BLaER1 treated with 17β-estradiol and CSF1 and Interleukin-3, amounts not matched to agents 10 nM and 100 nM (cell line): ENCODE data around the gene CEP131.

Experiments
- H3K27ac ChIP-seq, 11 experiments: shearing (Covaris generic); formaldehyde crosslinking; 2 replicates each; pipeline ENCODE4 v1.8.1; 2022
- H3K27me3 ChIP-seq, 11 experiments: shearing (Covaris generic); formaldehyde crosslinking; 2 replicates each; pipeline ENCODE4 v1.8.1; 2022
- H3K36me3 ChIP-seq, 11 experiments: shearing (Covaris generic); formaldehyde crosslinking; 2 replicates each; pipeline ENCODE4 v1.8.1; 2022
- H3K4me1 ChIP-seq, 10 experiments: shearing (Covaris generic); formaldehyde crosslinking; 2 replicates each; pipeline ENCODE4 v1.8.1; 2022
- H3K4me2 ChIP-seq, 11 experiments: shearing (Covaris generic); formaldehyde crosslinking; 2 replicates each; pipeline ENCODE4 v1.8.1; 2022
- H3K4me3 ChIP-seq, 10 experiments: shearing (Covaris generic); formaldehyde crosslinking; 2 replicates each; pipeline ENCODE4 v1.8.1; 2022
- H3K9ac ChIP-seq, 11 experiments: shearing (Covaris generic); formaldehyde crosslinking; 2 replicates each; pipeline ENCODE4 v1.8.1; 2022
- H3K9me3 ChIP-seq, 11 experiments: shearing (Covaris generic); formaldehyde crosslinking; replicated peaks in 1 of 11; 2 replicates each; pipeline ENCODE4 v1.8.1; 2022
- H4K20me1 ChIP-seq, 11 experiments: shearing (Covaris generic); formaldehyde crosslinking; 2 replicates each; pipeline ENCODE4 v1.8.1; 2022
- Cebpa-rat ChIP-seq, 11 experiments: shearing (Covaris generic); IDR thresholded peaks; 2 replicates each; pipeline ENCODE4 v1.8.1; 2022

The CEP131 gene

DNA sequence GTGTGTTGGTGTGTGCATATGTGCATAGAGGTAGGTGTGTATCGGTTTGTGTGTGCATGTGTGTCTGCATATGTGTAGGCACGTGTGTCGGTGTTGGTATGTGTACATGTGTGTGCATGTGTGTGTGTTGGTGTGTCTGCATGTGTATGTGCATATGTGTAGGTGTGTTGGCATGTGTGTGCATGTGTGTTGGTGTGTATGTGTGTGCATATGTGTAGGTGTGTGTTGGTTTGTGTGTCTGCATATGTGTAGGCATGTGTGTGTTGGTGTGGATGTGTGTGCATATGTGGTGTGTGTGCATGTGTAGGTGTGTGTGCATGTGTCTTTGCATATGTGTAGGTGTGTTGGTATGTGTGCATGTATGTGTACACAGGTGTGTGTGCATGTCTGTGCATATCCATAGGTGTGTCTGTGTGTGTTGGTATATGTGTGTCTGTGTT lies 52.9 kb downstream of the CEP131 start:
- Histone ChIP-seq H3K9me3 (peaks cover 0 to 1% (median 0%) of the 10 kb centered on the region in 11 experiments; a peak in 2 of 22 replicates), H3K4me3 (no peak overlapping the region), H4K20me1 (peaks cover 0 to 36% (median 9%) of the 10 kb centered on the region in 11 experiments; a peak in 13 of 22 replicates), H3K4me1 (peaks cover 17 to 49% (median 36%) of the 10 kb centered on the region in 10 experiments), H3K9ac (no peak overlapping the region), H3K4me2 (no peak overlapping the region), H3K36me3 (no peaks in the 10 kb centered on the region), H3K27me3 (peaks cover 22 to 36% (median 30%) of the 10 kb centered on the region in 11 experiments), H3K27ac (no peak overlapping the region)
- no peak for TF ChIP-seq Cebpa-rat (IDR thresholded peaks at IDR 0.05)

DNA sequence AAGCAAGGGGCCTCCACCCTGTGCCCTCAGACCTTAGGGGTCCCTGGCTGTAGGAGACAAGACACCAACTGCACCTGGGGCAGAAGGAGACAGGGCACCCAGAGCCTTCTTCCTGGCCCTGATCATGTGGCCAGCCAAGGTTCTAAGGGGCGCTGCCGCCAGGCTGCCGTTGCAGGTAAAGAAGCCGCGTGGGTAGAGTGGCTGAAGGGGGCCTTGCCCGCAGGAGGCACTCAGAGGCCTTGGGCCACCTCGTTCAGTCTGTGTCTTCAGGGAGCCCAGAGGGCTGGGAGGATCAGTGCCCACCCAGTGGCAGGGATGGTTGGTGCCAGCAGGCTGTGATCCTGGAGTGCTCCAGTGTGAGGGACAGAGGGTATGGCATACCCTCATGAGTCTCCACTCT lies 55.1 kb downstream of the CEP131 start:
- Histone ChIP-seq H3K9me3 (no peaks in the 10 kb centered on the region), H3K27me3 (peaks cover 29 to 57% (median 49%) of the 10 kb centered on the region in 11 experiments), H3K36me3 (no peaks in the 10 kb centered on the region), H3K4me1 (peaks cover 22 to 62% (median 51%) of the 10 kb centered on the region in 10 experiments), H3K27ac (no peak overlapping the region), H3K4me3 (no peak overlapping the region), H3K4me2 (peak overlapping the region in 9 of 11 experiments; percentile 35 to 88 (median 67); a peak in 18 of 22 replicates), H4K20me1 (peaks cover 0 to 55% (median 16%) of the 10 kb centered on the region in 11 experiments; a peak in 16 of 22 replicates), H3K9ac (peak overlapping the region in 4 of 11 experiments; percentile 8 to 31 (median 24); a peak in 3 of 22 replicates)
- TF ChIP-seq Cebpa-rat (IDR thresholded peaks at IDR 0.05) = no peak

DNA sequence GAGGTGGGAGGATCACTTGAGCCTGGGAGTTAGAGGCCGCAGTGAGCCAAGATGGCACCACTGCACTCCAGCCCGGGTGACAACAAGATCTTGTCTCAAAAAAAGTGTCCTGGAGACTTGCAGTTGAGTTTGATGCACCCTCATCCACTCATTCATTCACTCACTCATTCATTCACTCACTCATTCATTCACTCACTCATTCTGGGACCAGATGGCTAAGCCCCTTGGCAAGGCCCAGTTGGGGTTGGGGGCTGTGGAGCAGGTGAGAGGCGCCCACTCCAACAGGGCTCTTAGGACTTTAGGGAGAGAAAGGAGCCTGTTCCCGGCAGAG lies 55.6 kb downstream of the CEP131 start:
- H3K4me2 ChIP-seq = peak overlapping the region in 8 of 11 experiments; percentile 50 to 88 (median 68); a peak in 12 of 22 replicates
- no peak for TF ChIP-seq Cebpa-rat (IDR thresholded peaks at IDR 0.05)
- H3K27me3 ChIP-seq = peaks cover 29 to 60% (median 50%) of the 10 kb centered on the region in 11 experiments
- no peak overlapping the region for H3K27ac ChIP-seq
- no peak overlapping the region for H3K4me3 ChIP-seq
- H3K9ac ChIP-seq = no peak overlapping the region
- H3K9me3 ChIP-seq = no peaks in the 10 kb centered on the region
- peaks cover 0 to 55% (median 16%) of the 10 kb centered on the region in 11 experiments; a peak in 16 of 22 replicates for H4K20me1 ChIP-seq
- H3K4me1 ChIP-seq = peaks cover 20 to 65% (median 53%) of the 10 kb centered on the region in 10 experiments
- no peaks in the 10 kb centered on the region for H3K36me3 ChIP-seq

DNA sequence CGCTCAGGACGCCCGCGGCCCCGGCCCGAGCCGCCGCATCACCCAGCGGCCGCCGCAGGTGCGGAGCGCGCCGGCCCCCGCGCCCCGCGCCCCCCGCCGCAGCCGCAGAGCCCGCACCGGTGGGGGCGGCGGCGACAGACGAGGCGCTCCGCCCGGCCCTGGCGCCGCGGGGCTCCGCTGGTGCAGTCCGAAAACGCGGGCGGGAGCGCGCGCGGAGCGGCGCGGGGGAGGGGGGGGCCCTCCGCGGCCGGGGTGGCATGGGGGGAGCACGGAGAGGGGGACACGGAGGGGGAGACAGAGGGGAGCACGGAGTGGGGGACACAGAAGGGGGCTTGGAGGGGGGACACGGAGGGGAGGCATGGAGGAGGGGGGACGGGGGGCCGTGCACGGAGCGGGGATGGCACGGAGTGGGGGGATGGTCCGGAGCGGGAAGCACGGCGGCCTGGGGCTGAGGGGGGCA lies 56.7 kb downstream of the CEP131 start, which contains the start of gene AATK:
TSS of gene AATK (minus strand) at position 189 of the 460 bp plus-strand sequence. CDS start 229 bp downstream, outside the sequence.
- no peak within 1 kb of the TSS; a peak in 1 of 22 replicates for H3K27ac ChIP-seq
- no peaks in the 10 kb centered on the region for H3K36me3 ChIP-seq
- H3K4me2 ChIP-seq = peak within 1 kb of the TSS; percentile 81 to 95 (median 92)
- peak within 1 kb of the TSS in 8 of 11 experiments; percentile 28 to 75 (median 59); a peak in 14 of 22 replicates for H3K9ac ChIP-seq
- peaks cover 0 to 54% (median 16%) of the 10 kb centered on the region in 11 experiments; a peak in 16 of 22 replicates for H4K20me1 ChIP-seq
- peaks cover 18 to 75% (median 62%) of the 10 kb centered on the region in 10 experiments for H3K4me1 ChIP-seq
- TF ChIP-seq Cebpa-rat (IDR thresholded peaks at IDR 0.05) = no peak
- no peaks in the 10 kb centered on the region for H3K9me3 ChIP-seq
- peak within 1 kb of the TSS; percentile 41 to 67 (median 56); a peak in 19 of 20 replicates for H3K4me3 ChIP-seq
- peaks cover 34 to 71% (median 57%) of the 10 kb centered on the region in 11 experiments for H3K27me3 ChIP-seq

DNA sequence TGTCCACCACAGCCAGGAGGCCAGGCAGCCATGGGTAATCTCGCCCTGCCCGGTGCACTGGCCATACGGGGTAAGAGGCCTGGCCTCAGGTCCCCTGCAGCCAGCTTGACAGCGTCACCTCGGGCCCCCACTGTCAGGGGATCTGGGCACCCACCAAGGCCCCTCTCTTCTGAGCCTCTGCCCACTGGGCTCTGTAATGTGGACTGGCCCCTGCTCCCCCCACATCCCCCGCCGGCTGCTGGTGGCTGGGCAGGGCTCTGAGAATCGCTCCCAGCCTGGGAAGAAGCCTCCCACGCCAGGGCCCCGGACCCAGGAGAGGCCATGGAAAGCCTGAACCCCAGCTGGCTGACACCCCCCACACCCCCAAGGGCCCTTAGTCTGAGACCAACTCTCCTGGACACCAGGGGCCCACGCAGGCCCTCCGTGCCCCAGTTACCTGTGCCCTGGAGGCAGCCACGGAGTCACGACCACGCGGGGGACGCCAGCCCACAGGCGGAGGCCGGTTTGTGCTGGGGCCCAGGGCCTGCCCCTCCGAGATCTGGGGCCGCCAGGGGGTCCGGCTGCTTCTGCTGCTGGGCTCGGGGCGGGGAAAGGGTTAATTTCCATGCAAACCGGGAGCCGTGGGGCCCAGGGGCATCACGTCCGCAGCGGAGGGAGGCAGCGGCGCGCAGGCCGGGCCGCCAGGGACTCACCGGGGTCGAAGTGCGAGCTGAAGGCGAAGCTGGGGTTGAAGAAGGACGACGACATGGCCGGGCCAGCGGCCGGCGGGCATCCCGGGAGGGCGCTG lies 57.3 kb downstream of the CEP131 start, which contains the start of gene PVALEF:
TSS of gene PVALEF (plus strand) at position 262 of the 787 bp plus-strand sequence. CDS start 15,720 bp downstream, outside the sequence.
- no peaks in the 10 kb centered on the region for H3K9me3 ChIP-seq
- no peak for TF ChIP-seq Cebpa-rat (IDR thresholded peaks at IDR 0.05)
- peak within 1 kb of the TSS; percentile 41 to 67 (median 56); a peak in 19 of 20 replicates for H3K4me3 ChIP-seq
- H4K20me1 ChIP-seq = peaks cover 0 to 56% (median 16%) of the 10 kb centered on the region in 11 experiments; a peak in 16 of 22 replicates
- H3K9ac ChIP-seq = peak within 1 kb of the TSS in 8 of 11 experiments; percentile 28 to 75 (median 59); a peak in 15 of 22 replicates
- H3K27me3 ChIP-seq = peaks cover 40 to 78% (median 64%) of the 10 kb centered on the region in 11 experiments
- peaks cover 25 to 82% (median 68%) of the 10 kb centered on the region in 10 experiments for H3K4me1 ChIP-seq
- peak within 1 kb of the TSS; percentile 81 to 95 (median 92) for H3K4me2 ChIP-seq
- no peaks in the 10 kb centered on the region for H3K36me3 ChIP-seq
- H3K27ac ChIP-seq = no peak within 1 kb of the TSS; a peak in 1 of 22 replicates

DNA sequence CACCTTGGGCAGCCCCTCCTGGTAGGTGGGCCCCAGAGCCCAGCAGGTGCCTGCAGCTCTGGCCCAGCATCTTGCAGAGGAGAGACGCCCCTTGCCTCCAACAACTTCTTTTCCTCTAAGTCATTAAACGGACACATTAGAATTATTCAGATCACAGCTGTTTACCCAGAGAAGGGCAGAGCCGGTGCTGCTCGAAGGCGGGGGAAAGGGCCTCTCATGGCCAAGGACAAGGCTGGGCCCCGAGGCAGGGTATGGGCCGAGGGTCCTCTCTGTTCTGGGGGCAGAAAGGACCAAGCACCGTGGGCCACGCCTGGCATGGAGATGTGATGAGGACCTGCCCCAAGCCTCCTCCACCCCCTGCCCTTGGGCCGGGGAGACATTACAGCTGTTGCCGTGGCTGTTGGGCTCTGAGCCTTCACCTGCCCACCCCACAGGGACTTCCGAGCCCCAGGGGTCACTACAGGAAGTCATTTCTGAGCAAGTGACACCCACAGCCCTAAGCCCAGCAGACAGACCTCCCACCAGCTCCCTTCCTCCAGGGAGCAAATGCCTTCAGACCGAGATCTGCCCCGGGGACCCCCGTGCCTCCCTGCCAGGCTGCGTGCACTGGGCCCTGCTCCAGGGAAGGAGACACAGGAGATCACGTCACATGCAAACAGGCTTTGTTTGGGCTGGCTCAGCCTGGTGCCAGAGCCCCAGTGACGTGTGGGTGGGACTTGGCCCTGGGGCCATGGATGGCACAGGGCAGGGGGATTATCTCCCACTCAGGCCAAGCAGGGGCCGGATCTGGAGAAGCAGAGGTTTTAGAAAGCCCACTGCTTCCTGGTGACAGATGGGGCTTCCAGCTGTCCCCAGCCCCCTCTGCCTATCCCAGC lies 58.2 kb downstream of the CEP131 start:
- Histone ChIP-seq H4K20me1 (peaks cover 0 to 59% (median 16%) of the 10 kb centered on the region in 11 experiments; a peak in 16 of 22 replicates), H3K9me3 (no peaks in the 10 kb centered on the region), H3K27ac (no peak overlapping the region), H3K4me2 (peak overlapping the region; percentile 81 to 95 (median 92)), H3K4me1 (peaks cover 31 to 90% (median 74%) of the 10 kb centered on the region in 10 experiments), H3K36me3 (no peaks in the 10 kb centered on the region), H3K4me3 (peak overlapping the region in 2 of 10 experiments; percentile 50 to 67; a peak in 3 of 20 replicates), H3K9ac (peak overlapping the region in 4 of 11 experiments; percentile 28 to 75 (median 52); a peak in 8 of 22 replicates), H3K27me3 (peaks cover 42 to 86% (median 66%) of the 10 kb centered on the region in 11 experiments)
- no peak for TF ChIP-seq Cebpa-rat (IDR thresholded peaks at IDR 0.05)

DNA sequence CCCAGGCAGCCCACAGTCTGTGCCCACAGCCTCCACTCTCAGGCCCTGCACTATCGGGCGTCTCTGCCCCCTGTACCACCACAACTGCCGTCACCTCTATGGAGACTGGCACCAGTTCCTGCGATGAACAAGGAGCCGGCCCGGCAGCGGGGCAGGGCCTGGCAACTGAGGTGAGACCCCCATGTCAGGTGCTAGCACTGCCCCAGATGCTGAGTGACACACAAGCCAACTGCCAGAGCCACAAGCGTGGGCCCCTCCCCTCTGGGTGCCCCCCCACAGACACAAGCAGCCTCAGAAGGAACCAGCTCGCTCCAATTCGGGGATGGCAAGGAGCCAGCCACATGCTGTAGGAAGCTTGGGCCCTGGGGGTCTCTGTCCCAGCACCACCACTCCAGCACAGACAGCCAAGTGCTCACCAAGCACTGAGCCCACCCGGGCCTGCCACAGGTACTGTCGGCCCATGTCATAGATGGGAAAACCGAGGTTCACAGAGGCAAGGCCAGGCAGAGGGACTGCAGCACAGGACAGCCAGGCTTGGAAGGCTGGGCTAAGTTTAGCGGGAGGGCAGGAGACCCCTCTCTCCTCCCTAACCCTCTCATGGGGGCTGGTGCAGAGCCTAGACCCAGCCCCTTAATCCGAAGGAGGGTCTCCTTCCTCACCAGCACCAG lies 58.9 kb downstream of the CEP131 start:
- no peak overlapping the region for H3K27ac ChIP-seq

More for the DNA sequence above, 58.9 kb downstream of the CEP131 start:
- Histone ChIP-seq H3K9ac (peak overlapping the region in 2 of 11 experiments; percentile 24 to 28; a peak in 1 of 22 replicates), H3K9me3 (no peaks in the 10 kb centered on the region), H3K36me3 (no peaks in the 10 kb centered on the region), H3K27me3 (peaks cover 42 to 89% (median 68%) of the 10 kb centered on the region in 11 experiments), H3K4me2 (peak overlapping the region in 10 of 11 experiments; percentile 88 to 95 (median 93); a peak in 18 of 22 replicates), H3K4me1 (peaks cover 38 to 87% (median 74%) of the 10 kb centered on the region in 10 experiments), H4K20me1 (peaks cover 0 to 62% (median 16%) of the 10 kb centered on the region in 11 experiments; a peak in 16 of 22 replicates), H3K4me3 (no peak overlapping the region)
- TF ChIP-seq Cebpa-rat (IDR thresholded peaks at IDR 0.05) = no peak
